Uterus (tissue), 4 donors: ENCODE results near the gene NOXO1. TPM values are rescaled to one million over a fixed set of nuclear protein-coding genes. Genes with fewer than 3 reads are reported as not detected.
A peak's percentile ranks its signal among the peaks of the same experiment; 100 is the strongest.
"Not testable (repeated sequence)": the region's sequence is repeated elsewhere in the genome, so short reads cannot be mapped to it uniquely, and the experiment has no call there.

ENCODE experiments used
- DNase-seq, 2 donors: peaks; one replicate each; pipeline ENCODE4 v3.0.0-alpha.2; 2019 to 2020
- H3K27ac ChIP-seq, 2 donors: fragments of 200-600 bp; sonication (generic); 1 replicate in 1 of 2; 2 replicates in 1 of 2; pipeline ENCODE4 v1.5.1; 2016 to 2018
- H3K27me3 ChIP-seq, 2 donors: fragments of 200-600 bp; sonication (generic); one replicate each; pipeline ENCODE4 v1.5.1; 2018 to 2019; ENCODE audit warnings: control low read depth in 1 of 2
- H3K36me3 ChIP-seq, 2 donors: fragments of 200-600 bp; sonication (generic); one replicate each; pipeline ENCODE4 v1.5.1; 2019; ENCODE audit warnings: control low read depth in 1 of 2
- H3K4me1 ChIP-seq, 2 donors: fragments of 200-600 bp; sonication (generic); one replicate each; pipeline ENCODE4 v1.5.1; 2018 to 2019; ENCODE audit warnings: control low read depth in 1 of 2
- H3K4me3 ChIP-seq, 2 donors: fragments of 200-600 bp; sonication (generic); 1 replicate in 1 of 2; 2 replicates in 1 of 2; pipeline ENCODE4 v1.5.1; 2018 to 2019; ENCODE audit warnings: mild to moderate bottlenecking in 1 of 2
- H3K9me3 ChIP-seq, 2 donors: fragments of 200-600 bp; sonication (generic); one replicate each; pipeline ENCODE4 v1.5.1; 2019; ENCODE audit warnings: control low read depth in 1 of 2
- POLR2A ChIP-seq, 2 donors: fragments of 450-650 bp; IDR thresholded peaks; one replicate each; pipeline ENCODE4 v1.6.1; 2016; ENCODE audit warnings: antibody characterized with exemption in 2 of 2, mild to moderate bottlenecking in 1 of 2, moderate library complexity in 1 of 2
- intact Hi-C: fragments of 100-400 bp; cut with DNase I; formaldehyde crosslinking; loops from one replicate; pipeline ENCODE4 v1.15.1; 2023; ENCODE audit warnings: low total_unique reads
- total RNA-seq, 4 donors: library from RNA; depleted of rRNA in 3 of 4; stranded (reverse); fragments of >200 nt in 3 of 4; gene quantifications; one replicate each; pipeline versions ENCODE4 v1.1.0 to v1.2.4, GENCODE V29; 2014 to 2023
- TF ChIP-seq, protein P1 (sequence below), 4 experiments: fragments of 200-600 bp in 2 of 4; fragments of 450-650 bp in 2 of 4; sonication (generic) in 2 of 4; IDR thresholded peaks; one replicate each; pipeline ENCODE4 v1.5.1; 2016 to 2019; ENCODE audit warnings: antibody characterized with exemption in 4 of 4, mild to moderate bottlenecking in 2 of 4, moderate library complexity in 1 of 4
- donor health status: DM: yes; HTN: yes; CAD: no.

The NOXO1 gene
- total RNA-seq, 4 donors from 2014 or later = 1.0 TPM; not detected in 3

DNA sequence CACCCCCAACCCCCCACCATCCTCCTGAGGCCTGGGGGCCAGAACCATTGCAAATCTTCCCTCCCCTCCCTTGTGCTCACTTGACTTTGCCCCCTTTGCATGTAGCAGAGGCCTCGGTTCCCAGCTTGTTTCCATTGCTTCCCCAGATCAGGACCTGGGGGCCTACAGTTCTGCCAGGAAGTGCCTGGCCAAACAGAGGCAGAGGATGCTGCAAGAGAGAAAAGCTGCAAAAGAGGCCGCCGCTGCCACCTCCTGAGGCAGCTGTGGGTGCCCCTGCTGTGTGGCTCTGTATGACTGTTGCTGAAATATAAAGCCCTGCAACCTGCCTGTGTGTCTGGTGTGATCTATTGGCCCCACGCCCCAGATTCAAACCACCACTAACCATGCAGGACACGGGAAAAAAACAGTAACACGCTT, 19.6 kb downstream of the NOXO1 start:
- intact Hi-C loops = no loop called here
- Histone ChIP-seq H3K4me1 (peaks cover 0 to 4% of the 10 kb centered on the region in 2 donors), H3K27me3 (no peaks in the 10 kb centered on the region), H3K36me3 (no peaks in the 10 kb centered on the region), H3K9me3 (no peaks in the 10 kb centered on the region), H3K27ac (no peak overlapping the region), H3K4me3 (no peak overlapping the region)
- no peak for DNase-seq
- TF ChIP-seq, protein P1, sequence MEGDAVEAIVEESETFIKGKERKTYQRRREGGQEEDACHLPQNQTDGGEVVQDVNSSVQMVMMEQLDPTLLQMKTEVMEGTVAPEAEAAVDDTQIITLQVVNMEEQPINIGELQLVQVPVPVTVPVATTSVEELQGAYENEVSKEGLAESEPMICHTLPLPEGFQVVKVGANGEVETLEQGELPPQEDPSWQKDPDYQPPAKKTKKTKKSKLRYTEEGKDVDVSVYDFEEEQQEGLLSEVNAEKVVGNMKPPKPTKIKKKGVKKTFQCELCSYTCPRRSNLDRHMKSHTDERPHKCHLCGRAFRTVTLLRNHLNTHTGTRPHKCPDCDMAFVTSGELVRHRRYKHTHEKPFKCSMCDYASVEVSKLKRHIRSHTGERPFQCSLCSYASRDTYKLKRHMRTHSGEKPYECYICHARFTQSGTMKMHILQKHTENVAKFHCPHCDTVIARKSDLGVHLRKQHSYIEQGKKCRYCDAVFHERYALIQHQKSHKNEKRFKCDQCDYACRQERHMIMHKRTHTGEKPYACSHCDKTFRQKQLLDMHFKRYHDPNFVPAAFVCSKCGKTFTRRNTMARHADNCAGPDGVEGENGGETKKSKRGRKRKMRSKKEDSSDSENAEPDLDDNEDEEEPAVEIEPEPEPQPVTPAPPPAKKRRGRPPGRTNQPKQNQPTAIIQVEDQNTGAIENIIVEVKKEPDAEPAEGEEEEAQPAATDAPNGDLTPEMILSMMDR (IDR thresholded peaks at IDR 0.05) = no peak
- TF ChIP-seq POLR2A (IDR thresholded peaks at IDR 0.05) = no peak

DNA sequence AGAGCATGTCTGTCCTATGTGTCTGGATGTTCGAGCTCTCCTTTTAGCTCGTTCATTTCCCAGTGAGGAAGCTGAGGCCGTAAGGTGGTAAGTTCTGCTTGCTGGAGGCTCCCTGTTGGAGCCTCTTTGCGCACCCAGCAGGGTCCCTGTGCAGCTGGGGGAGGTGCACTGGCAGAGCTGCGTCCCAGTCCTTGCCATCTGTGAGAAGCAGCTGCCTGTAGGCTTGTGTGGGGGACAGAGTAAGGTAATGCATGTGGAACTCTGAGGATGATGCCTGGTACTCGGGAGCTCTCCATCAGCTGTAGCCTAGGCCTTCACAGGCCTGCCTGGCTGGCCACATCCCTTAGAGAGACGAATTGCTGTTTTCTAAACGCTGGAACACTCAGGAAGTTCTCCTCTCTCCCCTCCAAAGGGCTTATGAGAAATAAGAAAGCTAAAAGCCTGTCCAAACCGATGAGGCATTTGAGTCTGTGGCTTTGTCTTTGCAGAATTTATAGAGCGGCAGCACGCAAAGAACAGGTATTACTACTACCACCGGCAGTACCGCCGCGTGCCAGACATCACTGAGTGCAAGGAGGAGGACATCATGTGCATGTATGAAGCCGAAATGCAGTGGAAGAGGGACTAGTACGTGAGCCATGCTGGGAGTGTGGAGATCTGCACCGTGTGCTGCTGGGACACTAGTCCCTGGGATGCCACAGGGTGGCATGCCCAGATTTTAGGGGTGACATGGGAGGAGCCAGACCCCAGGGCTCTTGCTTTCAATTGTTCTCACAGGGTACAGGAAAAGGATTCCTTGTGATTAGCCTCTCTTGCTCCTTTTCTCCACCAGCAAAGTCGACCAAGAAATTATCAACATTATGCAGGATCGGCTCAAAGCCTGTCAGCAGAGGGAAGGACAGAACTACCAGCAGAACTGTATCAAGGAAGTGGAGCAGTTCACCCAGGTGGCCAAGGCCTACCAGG, 20.3 kb downstream of the NOXO1 start:
- no peaks in the 10 kb centered on the region for H3K9me3 ChIP-seq
- H3K4me1 ChIP-seq = peaks cover 0 to 4% of the 10 kb centered on the region in 2 donors
- no peaks in the 10 kb centered on the region for H3K27me3 ChIP-seq
- TF ChIP-seq, protein P1 (IDR thresholded peaks at IDR 0.05) = no peak
- TF ChIP-seq POLR2A (IDR thresholded peaks at IDR 0.05) = no peak
- no peak overlapping the region for H3K27ac ChIP-seq
- DNase-seq = no peak
- no peaks in the 10 kb centered on the region for H3K36me3 ChIP-seq
- intact Hi-C loops = no loop called here
- H3K4me3 ChIP-seq = no peak overlapping the region

DNA sequence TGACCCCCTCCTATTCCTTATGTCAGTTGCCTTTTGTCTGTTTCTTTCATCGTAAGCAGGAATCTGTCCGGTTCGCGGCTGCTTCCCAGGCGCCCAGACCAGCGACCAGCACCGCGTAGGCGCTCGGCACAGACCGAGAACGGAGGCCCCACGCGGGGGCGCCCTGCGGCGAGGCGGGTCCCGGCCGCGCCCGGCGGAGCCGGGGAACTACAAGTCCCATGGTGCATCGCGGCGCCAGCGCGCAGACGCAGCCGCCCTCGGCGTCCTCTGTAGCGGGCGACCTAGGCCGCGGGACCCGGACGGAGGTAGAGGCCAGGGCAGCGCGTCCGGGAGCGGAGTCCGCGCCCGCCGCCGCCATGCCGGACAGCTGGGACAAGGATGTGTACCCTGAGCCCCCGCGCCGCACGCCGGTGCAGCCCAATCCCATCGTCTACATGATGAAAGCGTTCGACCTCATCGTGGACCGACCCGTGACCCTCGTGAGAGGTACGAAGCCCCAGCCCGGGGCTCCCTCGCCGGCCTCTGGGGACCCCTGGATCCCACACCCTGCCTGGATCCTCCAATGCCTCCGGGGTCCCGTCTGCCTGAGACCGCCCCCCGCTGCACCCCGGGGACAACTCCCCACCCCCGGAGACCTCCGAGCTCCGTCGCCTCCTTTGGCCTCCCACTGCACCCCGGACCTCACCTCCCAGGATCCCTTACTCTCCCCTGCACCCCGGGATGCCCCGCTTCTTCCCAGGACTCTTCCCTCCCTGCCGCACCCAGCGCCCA, 21.8 kb downstream of the NOXO1 start, which contains the start of gene NDUFB10:
NDUFB10 (plus strand) TSS at position 270 of the 771 bp plus-strand sequence; CDS start at position 357, 87 bp downstream.
- peak; percentile 90 for TF ChIP-seq POLR2A (IDR thresholded peaks at IDR 0.05)
- TF ChIP-seq, protein P1 (IDR thresholded peaks at IDR 0.05) = peak; percentile 69 to 89 (median 76)
- Histone ChIP-seq H3K27me3 (no peaks in the 10 kb centered on the region), H3K4me3 (peak within 1 kb of the TSS; percentile 57 to 63), H3K9me3 (no peaks in the 10 kb centered on the region), H3K36me3 (no peaks in the 10 kb centered on the region), H3K27ac (peak within 1 kb of the TSS; percentile 67 to 81), H3K4me1 (no peaks in the 10 kb centered on the region)
- intact Hi-C loops = no loop called here
- peak; percentile 87 to 94 for DNase-seq

DNA sequence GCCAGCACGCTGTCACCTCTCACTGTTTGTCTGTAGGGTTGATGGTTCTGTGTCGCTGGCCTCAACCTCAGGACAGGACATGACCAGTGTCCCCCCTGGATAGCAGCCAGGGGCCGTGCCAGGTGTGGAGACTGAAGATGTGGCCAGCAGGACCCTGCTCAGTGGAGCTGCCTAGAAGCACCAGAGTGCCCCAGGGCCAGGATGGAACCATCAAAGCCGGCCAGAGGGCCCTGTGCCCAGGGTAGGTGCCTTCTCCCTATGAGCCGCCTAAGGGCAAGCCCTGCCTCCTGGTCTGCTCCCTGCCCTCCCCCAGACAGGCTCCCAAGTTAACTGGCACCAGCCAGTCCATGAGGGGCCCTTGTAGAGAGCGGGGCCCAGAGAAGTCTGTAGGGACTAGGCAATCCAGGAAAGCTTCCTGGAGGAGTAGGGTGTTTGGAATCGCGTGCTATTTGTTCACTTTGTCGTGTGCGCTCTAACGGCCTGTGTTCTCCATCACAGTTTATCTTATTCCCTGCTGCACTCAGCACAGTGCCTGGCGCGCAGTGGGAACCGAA, 22.5 kb downstream of the NOXO1 start:
- peak overlapping the region in 1 of 2 donors; percentile 63 for H3K4me3 ChIP-seq
- intact Hi-C loops = no loop called here

DNA sequence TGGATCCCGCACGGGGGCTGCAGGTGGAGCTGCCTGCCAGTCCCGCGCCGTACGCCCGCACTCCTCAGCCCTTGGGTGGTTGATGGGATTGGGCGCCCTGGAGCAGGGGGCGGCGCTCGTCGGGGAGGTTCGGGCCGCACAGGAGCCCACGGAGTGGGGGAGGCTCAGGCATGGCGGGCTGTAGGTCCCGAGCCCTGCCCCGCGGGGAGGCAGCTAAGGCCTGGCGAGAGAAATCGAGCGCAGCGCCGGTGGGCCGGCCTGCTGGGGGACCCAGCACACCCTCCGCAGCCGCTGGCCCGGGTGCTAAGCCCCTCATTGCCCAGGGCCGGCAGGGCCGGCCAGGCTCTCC, 23.2 kb downstream of the NOXO1 start:
- H3K27me3 ChIP-seq, H3K36me3 ChIP-seq, H3K4me3 ChIP-seq, H3K27ac ChIP-seq, H3K4me1 ChIP-seq, intact Hi-C loops, H3K9me3 ChIP-seq: not testable (repeated sequence)
- DNase-seq = peak in 1 of 2 donors; percentile 22

More for the DNA sequence above, 22.5 kb downstream of the NOXO1 start:
- Histone ChIP-seq H3K36me3 (no peaks in the 10 kb centered on the region), H3K4me1 (no peaks in the 10 kb centered on the region), H3K27ac (peak overlapping the region; percentile 67 to 81), H3K27me3 (no peaks in the 10 kb centered on the region), H3K9me3 (no peaks in the 10 kb centered on the region)
- peak; percentile 39 to 46 for DNase-seq
- no peak for TF ChIP-seq POLR2A (IDR thresholded peaks at IDR 0.05)

DNA sequence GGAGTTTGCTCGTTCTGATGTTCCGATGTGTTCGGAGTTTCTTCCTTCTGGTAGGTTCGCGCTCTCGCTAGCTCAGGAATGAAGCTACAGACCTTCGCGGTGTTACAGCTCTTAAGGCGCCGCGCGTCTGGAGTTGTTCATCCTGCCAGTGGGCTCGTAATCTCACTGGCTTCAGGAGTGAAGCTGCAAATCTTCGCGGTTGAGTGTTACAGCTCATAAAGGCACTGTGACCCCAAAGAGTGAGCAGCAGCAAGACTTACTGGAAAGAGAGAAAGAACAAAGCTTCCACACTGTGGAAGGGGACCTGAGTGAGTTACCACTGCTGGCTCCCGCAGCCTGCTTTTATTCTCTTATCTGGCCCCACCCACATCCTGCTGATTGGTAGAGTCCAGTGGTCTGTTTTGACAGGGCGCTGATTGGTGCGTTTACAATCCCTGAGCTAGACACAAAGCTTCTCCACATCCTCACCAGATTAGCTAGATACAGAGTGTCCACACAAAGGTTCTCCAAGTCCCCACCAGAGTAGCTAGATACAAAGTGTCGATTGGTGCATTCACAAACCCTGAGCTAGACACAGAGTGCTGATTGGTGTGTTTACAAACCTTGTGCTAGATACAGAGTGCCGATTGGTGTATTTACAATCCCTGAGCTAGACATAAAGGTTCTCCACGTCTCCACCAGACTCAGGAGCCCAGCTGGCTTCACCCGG, 23.7 kb downstream of the NOXO1 start:
- H3K4me3 ChIP-seq, DNase-seq, H3K27ac ChIP-seq, H3K27me3 ChIP-seq, H3K9me3 ChIP-seq, intact Hi-C loops, H3K36me3 ChIP-seq, H3K4me1 ChIP-seq: not testable (repeated sequence)
